NCI-H446 (cell line): Measurements from ENCODE around the gene USP6.
"Not testable (repeated sequence)": the region's sequence is repeated elsewhere in the genome, so short reads cannot be mapped to it uniquely, and the experiment has no call there.

ENCODE experiments used
- DNase-seq, 2 experiments: peaks; one replicate each; lab custom pipeline; 2025; lab: John Stamatoyannopoulos, UW

The USP6 gene

GRCh38 chr17:5135726-5136579 is 20.1 kb downstream of the USP6 start:
- no peak for DNase-seq

DNA sequence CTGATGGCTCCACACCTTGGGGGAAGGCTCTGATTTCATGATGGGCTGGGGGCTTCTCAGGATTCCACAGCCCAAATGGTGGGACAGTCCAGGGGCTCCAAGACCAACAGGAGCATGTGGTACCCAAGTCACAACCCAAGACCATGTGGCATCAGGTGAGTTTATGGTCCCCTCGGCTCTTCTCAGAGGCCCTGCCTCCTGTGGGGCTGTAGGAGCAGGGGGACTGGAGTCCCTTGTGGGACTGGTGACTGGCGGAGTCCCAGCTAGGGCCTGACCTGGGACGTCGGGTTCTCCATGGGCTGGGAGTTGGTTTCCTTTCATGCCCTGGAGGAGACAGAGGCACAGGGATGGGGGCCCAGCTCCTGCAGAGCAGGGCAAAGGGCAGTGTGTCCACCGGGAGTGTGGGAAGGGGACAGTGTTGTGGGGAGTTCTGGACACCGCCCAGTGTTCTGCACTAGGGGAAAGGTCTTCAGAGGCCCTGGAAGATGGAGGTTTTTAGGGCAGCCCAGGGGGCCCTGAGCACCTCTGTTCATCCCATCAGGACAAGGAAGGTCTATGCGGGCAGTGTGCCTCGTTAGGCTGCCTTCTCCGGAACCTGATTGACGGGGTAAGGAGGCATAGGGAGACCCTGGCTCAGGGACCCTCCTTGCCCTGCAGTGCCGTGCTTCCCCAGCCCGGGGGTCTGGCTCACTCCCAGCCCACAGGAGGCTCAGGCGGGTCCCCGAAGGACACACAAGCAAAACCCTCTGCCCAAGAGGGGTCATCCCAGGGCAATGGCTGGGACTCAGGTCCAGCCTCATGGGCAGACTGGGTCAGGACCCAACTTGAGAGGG is 21.0 kb downstream of the USP6 start:
- DNase-seq: not testable (repeated sequence)

DNA sequence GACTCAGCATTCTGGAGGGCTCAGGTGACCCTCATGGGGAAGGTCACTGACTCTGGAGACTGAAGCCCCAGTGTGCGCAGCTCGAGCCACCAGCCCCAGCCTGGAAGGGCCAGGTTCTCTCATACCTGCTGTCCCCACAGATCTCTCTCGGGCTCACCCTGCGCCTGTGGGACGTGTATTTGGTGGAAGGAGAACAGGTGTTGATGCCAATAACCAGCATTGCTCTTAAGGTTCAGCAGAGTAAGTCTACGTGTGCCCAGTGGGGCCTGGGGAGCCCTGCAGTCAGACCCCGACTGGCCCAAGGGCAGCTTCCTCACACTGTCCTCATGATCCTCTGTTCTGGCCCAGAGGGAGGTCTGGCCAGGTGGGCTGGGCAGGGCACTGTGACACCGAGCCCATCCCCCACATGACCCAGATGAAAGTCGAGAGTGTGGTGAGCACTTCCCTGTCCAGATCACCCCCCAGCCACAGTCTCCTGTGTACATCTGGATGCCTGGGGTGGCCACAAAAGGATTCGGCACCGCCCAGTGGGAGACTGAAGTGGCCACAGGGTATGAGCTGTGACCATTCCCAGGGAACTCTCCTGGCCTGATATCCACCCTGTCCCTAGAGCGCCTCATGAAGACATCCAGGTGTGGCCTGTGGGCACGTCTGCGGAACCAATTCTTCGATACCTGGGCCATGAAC is 21.8 kb downstream of the USP6 start:
- not testable (repeated sequence) for DNase-seq

DNA sequence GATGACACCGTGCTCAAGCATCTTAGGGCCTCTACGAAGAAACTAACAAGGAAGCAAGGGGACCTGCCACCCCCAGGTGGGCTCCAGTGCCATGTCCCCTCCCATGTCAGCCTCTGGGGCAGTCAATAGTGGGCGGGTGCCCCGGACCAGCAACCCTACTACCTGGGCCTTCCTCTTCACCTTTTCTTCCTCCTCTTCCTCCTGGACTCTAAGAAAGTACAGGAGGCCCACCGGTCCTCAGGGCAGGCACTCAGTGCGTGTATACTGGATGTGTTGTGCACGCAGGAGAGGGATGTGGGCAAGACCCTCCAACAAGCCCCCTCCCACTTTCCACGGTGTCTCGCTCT is 22.3 kb downstream of the USP6 start:
- DNase-seq: not testable (repeated sequence)

DNA sequence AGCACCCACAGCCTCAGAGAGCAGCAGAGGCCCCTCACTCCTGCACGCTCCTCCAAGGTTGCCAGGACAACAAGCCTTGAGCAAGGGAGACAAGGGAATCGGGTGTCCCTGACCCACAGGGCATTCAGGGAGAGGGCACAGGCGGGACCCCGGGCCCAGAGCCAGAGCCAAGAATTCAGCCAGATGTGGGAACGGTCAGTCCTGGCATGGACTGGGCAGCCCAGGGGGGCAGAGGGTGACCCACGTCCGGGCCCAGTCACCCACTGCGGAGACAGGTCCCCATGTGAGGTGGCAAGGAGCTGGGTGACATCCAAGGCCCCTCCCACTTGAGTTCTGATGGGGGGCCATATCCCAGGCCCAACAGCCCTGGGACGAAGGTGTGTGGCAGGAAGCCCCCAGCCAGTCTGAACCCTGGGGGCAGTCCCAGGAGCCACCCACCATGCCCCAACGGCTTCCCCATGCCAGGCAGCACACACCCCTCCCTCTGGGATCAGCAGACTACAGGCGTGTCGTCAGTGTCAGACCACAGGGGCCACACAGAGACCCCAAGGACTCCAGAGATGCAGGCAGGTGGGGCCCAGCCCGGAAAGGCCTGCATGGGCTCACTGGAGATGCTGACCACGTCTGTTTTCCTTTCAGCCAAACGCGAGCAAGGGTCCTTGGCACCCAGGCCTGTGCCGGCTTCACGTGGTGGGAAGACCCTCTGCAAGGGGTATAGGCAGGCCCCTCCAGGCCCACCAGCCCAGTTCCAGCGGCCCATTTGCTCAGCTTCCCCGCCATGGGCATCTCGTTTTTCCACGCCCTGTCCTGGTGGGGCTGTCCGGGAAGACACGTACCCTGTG is 23.0 kb downstream of the USP6 start:
- no peak for DNase-seq

DNA sequence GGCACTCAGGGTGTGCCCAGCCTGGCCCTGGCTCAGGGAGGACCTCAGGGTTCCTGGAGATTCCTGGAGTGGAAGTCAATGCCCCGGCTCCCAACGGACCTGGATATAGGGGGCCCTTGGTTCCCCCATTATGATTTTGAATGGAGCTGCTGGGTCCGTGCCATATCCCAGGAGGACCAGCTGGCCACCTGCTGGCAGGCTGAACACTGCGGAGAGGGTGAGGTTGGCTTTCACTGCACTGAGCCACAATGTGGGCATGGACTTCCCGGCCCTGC is 23.6 kb downstream of the USP6 start:
- no peak for DNase-seq

DNA sequence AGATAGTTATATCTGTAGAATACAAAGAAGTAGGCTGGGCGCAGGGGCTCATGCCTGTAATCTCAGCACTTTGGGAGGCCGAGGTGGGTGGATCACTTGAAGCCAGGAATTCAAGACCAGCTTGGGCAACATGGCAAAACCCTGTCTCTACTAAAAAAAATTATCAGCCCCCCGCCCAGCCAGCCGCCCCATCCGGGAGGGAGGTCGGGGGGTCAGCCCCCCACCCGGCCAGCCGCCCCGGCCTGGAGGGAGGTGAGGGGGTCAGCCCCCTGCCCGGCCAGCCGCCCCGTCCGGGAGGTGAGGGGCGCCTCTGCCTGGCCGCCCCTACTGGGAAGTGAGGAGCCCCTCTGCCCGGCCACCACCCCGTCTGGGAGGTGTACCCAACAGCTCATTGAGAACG is 27.0 kb downstream of the USP6 start:
- not testable (repeated sequence) for DNase-seq

DNA sequence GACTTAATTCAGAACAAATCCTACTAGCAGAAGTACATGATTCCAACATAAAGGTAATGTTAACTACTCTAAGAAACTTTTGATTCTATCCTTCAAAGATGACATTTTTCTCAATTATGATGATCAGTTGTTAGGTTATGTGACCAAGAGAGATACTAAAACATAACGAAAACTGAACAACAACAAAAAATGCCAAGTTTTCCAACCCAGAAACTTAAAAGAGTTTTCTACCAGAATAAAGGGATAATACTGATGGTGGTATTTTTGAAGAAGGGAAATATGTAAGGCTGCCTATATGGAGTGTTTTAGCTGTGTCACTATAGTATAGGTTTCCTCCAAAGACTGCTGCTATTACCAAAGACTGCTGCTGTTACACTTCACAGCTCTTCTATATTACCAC is 30.3 kb downstream of the USP6 start:
- not testable (repeated sequence) for DNase-seq

DNA sequence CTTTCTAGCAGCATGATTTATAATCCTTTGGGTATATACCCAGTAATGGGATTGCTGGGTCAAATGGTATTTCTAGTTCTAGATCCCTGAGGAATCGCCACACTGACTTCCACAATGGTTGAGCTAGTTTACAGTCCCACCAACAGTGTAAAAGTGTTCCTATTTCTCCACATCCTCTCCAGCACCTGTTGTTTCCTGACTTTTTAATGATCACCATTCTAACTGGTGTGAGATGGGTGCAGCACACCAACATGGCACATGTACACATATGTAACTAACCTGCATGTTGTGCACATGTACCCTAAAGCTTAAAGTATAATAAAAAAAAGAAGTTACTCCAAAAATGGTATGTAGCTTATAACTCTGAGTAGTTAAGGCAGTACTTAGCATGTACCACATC is 44.9 kb downstream of the USP6 start:
- DNase-seq: not testable (repeated sequence)

- DNase-seq: not testable (repeated sequence)
These were observed 46.0 kb downstream of the USP6 start for GRCh38 chr17:5161793-5162192.

DNA sequence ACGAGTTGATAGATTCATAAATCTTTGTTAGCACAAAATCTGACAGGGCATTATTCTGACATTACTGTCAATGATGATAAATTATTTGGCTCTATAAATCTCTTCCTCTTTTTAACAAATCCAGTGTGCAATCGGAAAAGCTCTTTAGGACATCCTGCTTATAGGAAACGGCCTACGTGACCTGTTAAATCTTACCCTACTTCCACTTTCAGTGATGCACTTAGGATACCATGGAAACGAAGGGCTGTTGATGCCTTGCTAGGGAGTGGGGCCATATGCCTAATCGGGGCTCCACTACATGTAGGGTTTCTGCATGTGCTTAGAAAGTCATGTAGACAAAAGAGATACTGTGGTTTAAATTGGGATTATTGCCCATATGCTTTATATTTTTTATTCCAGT is 48.6 kb downstream of the USP6 start:
- no peak for DNase-seq

- DNase-seq: not testable (repeated sequence)
These were observed 50.1 kb downstream of the USP6 start for GRCh38 chr17:5165791-5166564.

DNA sequence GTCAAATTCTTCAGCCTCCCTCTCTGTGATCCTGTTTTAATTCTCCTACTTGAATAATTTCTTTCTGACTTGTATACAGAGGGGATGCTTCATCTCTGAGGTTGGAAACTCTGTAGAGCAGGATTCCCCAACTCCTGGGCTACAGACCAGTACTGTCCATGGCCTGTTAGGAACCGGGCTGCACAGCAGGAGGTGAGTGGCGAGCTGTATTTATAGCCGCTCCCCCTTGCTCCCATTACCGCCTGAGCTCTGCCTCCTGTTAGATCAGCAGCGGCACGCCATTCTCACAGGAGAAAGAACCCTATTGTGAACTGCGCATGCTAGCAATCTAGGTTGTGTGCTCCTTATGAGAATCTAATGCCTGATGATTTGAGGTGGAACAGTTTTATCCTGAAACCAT is 59.2 kb downstream of the USP6 start:
- not testable (repeated sequence) for DNase-seq

DNA sequence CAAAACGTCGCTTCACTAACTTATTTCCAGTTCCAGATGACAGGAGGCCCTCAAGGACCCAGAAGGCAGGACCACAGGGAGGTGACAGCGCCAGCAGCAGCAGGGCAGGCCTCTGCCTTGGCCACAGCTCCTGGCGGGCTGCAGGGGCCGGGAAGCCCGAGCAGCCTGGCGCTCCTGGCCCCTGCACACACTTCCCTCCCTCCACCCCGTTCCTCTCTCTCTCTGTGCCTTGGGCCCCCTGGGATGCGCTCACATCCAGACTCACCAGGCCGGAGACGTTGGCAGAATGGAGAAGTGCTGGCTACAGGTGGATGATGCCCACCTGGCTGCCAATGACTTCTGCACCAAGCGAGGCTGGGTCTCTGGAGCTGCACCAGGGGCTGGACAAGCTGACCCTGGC is 63.2 kb downstream of the USP6 start:
- no peak for DNase-seq

GRCh38 chr17:5181509-5182305 is 65.9 kb downstream of the USP6 start:
- DNase-seq: no peak

- no peak for DNase-seq
These were observed 67.0 kb downstream of the USP6 start for GRCh38 chr17:5182597-5183409.

- no peak for DNase-seq
These were observed 67.6 kb downstream of the USP6 start for GRCh38 chr17:5183410-5183793.

DNA sequence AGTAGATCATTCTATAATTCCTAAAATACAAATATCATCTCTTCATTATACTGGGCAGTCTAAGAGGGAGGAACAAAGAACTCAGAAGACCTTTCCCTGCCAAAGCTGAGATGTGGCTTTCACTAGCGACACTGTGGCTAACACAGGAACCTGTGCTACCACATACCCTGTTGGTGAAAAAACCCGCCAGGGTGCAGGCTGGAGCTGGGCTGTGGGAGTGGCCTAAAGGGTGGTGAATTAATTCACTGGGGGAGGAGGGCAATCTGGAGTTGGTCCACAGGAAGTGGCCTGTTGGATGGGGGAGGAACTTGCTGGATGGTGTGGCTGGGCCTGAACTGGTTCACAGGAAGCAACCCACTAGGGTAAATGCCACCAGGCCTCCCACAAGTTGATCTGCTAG is 68.5 kb downstream of the USP6 start:
- no peak for DNase-seq
